Stimulated activated CD4-positive, alpha-beta T cell treated with anti-CD3 and anti-CD28 coated beads, Interleukin-12 subunit alpha, Interleukin-12 subunit beta, amount 100 ng/mL, for 4 hours (primary cell): ENCODE measurements around the gene STXBP6.

Source experiments
- DNase-seq: peaks from one replicate; pipeline ENCODE4 v3.0.0-alpha.2; 2020

Gene STXBP6

DNA sequence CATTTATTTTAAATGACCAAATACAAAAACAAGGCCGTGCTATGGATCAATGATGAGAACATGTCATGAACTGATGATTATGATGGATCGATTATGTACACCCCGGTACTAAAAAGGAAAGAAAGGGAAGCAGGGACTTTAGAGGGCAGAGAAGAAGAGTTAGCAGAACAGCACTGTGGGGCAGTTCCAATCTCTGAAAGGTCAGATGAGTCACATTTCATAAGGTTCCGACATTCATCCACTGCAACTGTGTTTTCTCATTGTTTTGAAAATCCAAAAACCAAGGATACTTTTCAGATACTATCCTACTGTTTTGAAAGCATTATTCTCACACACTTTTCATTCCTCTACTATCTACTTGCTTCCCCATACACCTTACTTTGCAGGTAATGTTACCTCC lies 169.3 kb downstream of the STXBP6 start:
- DNase-seq, result no peak

- DNase-seq, result no peak
Observed at GRCh38 chr14:24879661-24880386, 170.1 kb downstream of the STXBP6 start.

- no peak for DNase-seq
Observed at GRCh38 chr14:24876996-24877395, 173.0 kb downstream of the STXBP6 start.

DNA sequence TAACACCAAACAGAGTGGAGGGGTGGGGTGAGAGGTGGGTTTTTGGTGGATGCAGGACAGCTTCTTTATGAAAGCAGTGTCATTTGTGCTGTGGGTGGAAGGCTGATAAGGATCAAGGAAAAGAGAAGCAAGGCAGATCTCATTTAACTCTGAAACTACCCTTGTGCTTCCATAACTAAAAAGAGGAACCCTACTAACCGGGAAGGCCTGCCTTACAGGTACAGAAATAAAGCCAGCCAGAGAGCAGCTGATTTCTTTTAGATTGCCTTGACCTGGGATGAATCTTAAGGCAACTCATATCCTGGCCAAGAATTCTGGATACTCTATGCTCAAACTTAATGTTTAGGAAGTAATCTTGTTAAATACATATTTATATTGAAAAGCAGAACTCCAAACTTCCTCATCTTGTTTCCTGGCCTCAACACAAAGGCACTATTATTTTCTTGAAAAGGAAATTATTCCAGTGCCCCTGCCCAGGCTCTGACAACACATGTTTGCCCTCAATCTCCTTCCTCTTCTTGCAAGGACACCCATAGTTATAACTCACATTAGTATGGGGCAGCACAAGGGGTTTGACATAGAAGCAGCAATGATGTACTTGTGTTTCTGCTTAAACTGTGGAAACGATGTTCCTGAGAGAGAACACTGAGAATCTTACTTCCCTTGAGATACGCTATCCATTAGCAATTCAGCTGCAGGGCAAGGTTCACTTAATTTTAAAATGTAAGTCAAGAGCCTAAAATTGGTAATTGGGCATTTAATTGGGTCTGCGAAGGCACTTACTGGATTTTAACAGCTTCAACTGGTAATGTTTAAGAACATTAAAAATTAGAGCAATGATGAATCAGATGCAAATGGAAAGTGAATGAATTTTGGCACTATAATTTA lies 173.7 kb downstream of the STXBP6 start:
- no peak for DNase-seq

DNA sequence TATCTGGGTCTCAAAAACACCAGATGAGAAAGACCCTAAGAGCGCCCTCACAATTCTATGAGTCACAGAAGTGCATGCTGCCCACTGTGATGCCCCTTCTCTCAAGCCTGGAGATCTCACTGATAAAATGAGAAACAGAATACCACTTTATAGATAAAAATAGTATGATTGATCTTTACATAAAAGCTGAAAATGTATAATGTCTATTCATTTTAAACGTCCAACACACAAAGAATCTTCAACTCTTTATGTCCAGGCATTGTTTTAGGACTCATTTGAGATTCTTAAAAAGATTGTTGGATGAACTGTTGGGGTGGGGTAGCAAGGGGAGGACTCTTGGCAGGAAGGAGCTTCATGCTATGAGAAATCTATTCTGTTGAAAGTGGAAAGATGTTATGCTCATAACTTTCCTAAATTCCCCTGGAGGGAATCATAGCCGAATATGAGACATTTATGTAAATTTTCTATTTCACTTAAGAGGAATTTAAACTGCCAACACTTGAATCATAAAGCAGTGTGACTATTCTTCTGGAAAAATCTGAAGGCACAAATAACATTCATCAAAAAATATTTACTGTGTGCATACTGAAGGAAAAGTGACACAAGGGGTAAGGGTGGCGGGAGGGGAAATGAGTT lies 174.6 kb downstream of the STXBP6 start:
- no peak for DNase-seq

DNA sequence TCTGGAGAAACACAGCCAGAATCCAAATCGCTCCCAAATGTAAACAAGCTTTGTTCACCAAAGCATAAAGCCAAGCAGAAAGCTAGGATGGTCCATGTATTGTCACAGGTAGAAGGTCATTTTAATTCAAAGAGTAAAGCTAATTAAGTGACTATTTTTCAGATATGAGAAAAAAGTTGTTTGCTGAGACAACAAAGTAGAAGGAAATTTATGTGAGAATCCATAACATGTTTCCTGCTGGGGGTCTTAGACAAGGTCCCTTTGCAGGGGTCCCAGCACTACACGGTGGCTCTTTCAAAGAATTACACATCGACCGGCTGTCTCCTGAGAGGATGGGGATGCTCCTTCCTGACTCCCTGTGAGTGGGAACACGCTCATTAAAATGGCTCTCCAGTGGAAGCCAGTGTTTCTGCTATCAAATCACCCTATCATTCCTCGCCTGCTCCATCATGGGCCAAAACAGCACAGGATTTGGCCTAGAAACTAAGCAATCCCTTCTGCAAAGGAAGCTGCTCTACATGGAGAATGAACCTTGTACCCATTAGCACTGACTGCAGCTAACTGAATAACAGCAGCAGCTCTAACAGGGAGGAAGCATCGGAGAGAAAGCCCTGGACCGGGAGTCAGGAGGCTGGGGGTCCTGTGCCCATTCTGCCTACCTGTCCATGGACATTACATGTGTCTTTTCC lies 175.3 kb downstream of the STXBP6 start:
- no peak for DNase-seq

- DNase-seq, result no peak
Observed at GRCh38 chr14:24873551-24873950, 176.4 kb downstream of the STXBP6 start.

DNA sequence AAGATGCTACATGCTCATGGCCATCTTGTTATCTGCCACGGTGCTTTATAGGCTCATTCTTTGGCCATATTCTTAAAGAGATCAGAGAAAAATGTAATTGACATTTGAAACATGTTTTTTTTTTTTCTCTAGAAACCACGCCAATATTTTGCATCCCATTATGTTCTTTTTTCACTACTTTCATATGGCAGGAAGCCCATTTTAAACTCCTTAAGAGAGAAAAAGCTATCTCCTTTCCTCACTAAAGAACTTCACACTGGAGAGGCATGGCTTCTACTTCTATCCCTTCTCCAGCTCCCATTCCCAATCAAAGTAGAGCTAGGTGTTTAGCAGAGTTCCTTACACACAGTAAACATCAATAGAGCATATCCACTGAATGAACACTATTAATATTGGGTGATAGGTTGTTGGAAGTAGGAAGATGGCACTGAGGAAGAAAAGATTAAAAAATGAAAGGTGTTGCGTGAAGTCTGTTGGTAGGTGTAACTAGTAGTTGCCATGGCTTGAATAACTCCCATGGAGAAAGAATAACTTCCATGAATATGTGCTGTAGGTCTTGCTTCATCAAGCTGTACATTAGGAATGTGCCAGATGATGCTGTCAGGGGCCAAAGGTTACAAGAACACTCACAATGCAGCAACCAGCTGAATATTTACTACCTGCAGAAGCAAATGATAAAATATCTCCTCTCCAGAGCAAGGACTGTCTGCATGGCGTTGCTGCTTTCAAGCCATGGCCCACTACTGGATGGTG lies 178.8 kb downstream of the STXBP6 start:
- no peak for DNase-seq

DNA sequence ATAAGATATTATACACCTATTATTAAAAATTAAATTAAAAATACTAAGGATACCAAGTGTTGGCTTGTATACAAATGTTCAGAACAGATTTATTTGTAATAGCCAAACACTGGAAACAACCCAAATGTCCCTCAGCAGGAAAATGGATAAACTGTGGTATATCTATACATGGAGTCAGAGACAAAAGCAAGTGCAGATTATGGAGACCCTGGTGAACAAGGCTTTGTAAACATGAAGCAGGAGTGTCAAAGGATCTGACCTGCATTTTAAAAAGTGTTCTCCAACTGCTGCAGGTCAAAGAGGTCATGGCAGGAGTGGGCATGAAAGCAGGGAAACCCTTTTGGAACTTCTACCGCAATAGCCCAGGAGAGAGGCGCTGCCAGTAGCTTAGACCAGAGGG lies 181.6 kb downstream of the STXBP6 start:
- DNase-seq, result no peak

- no peak for DNase-seq
Observed at GRCh38 chr14:24866067-24866639, 183.8 kb downstream of the STXBP6 start.

GRCh38 chr14:24863968-24864684 lies 185.8 kb downstream of the STXBP6 start:
- no peak for DNase-seq

DNA sequence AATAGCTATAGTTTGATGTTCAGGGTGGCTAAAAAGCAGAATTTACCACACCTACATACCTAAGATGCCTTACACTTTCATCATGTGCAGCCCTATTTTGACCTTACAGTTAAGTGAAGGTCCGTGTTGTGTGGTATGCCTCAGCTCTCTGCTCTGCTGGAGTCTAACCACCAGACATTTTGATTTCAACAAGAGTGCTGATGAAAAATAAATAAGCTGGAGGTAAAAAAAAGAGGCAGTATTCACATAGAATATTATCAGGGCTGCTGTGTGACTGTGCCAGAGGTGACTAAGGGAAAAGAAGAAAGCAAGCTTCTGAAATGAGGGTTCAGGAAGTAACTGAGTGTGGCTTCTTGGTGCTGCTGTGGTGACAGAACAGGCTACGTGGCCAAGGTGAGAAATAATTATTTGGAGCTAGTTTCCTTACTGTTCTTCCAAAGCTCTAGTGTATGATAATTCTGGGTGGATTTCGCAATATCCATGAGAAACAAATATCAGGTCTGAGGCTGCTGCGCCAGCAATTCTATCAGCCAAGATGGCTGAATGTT lies 188.8 kb downstream of the STXBP6 start:
- DNase-seq, result no peak

DNA sequence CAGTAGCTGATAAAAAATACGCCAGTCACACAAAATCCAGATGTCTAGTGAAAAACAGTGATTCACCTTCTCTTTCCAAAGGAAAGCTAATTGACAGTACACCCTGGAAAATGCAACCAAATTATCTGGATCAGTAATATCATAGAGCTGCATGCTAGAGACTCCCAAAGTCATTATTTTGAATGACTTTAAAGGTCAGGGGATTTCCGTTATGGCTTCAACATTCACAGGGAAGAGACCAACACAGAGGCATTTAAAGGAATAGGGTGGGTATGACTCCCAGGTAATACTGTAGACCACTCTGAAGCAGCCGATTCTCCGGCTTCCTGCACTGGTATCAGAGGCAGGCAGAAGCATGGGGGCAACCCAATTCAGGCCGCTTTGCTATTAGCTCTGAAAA lies 190.4 kb downstream of the STXBP6 start:
- DNase-seq, result no peak

DNA sequence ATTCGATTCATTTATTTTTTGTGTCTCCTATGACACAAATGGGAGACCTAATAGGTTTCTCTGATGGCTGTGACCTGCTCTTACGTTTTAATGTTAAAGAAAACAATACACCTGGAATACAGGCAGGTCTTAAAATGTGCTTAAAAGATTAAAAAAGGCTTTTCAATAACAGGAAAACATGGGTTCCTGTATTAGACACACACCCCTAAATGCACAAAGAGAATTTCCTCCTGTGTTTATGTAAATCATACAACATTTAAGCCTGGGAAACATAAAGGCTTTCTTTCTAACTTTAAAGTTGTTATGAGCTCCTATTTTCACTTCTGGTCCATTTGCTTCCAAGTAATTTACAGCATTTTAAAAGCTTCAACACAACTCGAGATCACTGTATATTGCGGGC lies 191.3 kb downstream of the STXBP6 start:
- no peak for DNase-seq

DNA sequence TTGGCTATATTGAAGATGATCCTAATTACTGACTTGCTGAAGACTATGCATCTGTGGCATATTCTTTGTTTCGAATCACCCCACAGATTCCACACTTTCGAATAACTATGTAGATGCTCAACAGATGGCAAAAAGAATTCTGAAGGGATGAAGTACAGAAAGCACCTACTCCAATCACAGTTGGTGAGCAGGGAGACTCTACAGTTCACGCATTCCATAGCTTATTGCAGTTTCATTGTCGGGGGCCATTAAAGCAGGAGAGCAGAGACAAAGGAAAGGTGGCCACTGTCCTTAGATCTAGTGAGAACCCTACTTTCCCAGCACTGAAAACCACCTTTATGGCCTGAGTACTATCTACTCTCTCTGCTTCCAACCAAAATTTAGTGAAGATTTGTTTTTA lies 191.9 kb downstream of the STXBP6 start:
- no peak for DNase-seq

GRCh38 chr14:24857277-24857676 lies 192.7 kb downstream of the STXBP6 start:
- DNase-seq, result no peak

DNA sequence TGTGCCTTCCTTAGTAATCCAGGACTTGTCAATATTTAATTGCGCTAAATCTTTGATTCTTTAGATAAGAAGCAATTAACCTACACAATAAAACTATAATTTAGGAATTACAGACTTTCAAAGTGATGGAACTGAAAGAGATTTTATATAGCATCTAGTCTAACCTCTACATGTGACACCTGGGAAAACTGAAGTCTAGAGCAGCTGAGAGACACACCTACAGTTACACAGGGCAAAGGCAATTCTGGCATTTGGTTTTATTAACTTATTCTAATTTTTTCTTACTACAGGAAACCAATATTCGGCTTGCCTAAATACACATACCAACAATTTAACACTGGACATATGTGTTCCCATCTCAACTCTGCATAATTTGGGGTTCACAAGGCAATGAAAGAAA lies 196.5 kb downstream of the STXBP6 start:
- no peak for DNase-seq

- DNase-seq, result no peak
Observed at GRCh38 chr14:24852312-24853060, 197.5 kb downstream of the STXBP6 start.

DNA sequence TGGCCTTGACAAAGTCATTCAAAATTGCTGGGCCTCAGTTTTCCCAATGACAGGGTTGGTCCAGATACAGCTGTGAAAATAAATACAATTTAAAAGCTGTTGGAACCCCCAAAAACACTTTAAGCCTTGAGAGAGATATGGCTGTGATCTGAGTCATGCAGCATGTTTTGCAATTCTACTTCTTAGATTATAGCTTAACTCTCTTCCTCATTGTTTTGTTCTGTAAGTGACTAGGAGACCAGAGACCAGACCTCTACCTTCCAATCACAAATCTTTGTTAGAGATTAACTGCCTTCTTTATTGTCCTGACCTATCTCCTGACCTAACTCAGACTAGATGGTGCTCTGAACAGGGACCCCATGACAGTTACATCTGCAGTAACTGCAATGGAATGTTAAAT lies 198.1 kb downstream of the STXBP6 start:
- DNase-seq, result no peak

GRCh38 chr14:24851406-24851805 lies 198.5 kb downstream of the STXBP6 start:
- DNase-seq, result no peak
